ENCODE results near the gene NEU4.

GRCh38 chr2:241770185-241770935 lies 38.6 kb upstream of the NEU4 start:
- TF ChIP-seq REST (IDR thresholded peaks at IDR 0.05; ENCODE audit: insufficient read depth in 1 of 2, low read depth in 2 of 2, low read length in 1 of 2) (no peak), CTCF (IDR thresholded peaks at IDR 0.05) (no peak), POLR2AphosphoS5 (IDR thresholded peaks at IDR 0.05; ENCODE audit: low read depth, low read length) (no peak; the same call in 1 of the 2 replicates), SIN3A (IDR thresholded peaks at IDR 0.05; ENCODE audit: borderline replicate concordance, insufficient read depth, low read depth, low read length) (no peak), TCF7L2 (IDR thresholded peaks at IDR 0.05; ENCODE audit: low read depth, low read length) (no peak)

All from Panc1 (cell line).